ENCODE measurements around the gene LRRC27.

LRRC27 gene

GRCh38 chr10:132405463-132405991, 73.5 kb downstream of the LRRC27 start:
- DNase-seq, result no peak

GRCh38 chr10:132406181-132406580, 74.2 kb downstream of the LRRC27 start:
- DNase-seq, result no peak

GRCh38 chr10:132406750-132407149, 74.8 kb downstream of the LRRC27 start:
- no peak for DNase-seq

- no peak for DNase-seq
These were observed 75.3 kb downstream of the LRRC27 start for GRCh38 chr10:132407243-132407746.

GRCh38 chr10:132407846-132408278, 75.9 kb downstream of the LRRC27 start:
- DNase-seq, result no peak

- DNase-seq, result no peak
These were observed 76.4 kb downstream of the LRRC27 start for GRCh38 chr10:132408367-132408781.

- no peak for DNase-seq
These were observed 77.1 kb downstream of the LRRC27 start for GRCh38 chr10:132408823-132409666.

GRCh38 chr10:132409667-132410028, 77.7 kb downstream of the LRRC27 start:
- no peak for DNase-seq

- DNase-seq, result no peak
These were observed 78.2 kb downstream of the LRRC27 start for GRCh38 chr10:132410056-132410778.

- DNase-seq, result no peak
These were observed 79.0 kb downstream of the LRRC27 start for GRCh38 chr10:132410779-132411532.

GRCh38 chr10:132411561-132412253, 79.7 kb downstream of the LRRC27 start:
- DNase-seq, result no peak

GRCh38 chr10:132412316-132413192, 80.6 kb downstream of the LRRC27 start:
- DNase-seq, result no peak

GRCh38 chr10:132413226-132414205, 81.5 kb downstream of the LRRC27 start:
- no peak for DNase-seq

GRCh38 chr10:132414402-132415016, 82.5 kb downstream of the LRRC27 start:
- peak; percentile 31 for DNase-seq

- DNase-seq, result no peak
These were observed 83.3 kb downstream of the LRRC27 start for GRCh38 chr10:132415255-132415654.

GRCh38 chr10:132415956-132416355, 84.0 kb downstream of the LRRC27 start:
- DNase-seq, result no peak

GRCh38 chr10:132416566-132417256, 84.7 kb downstream of the LRRC27 start:
- DNase-seq, result no peak

- no peak for DNase-seq
These were observed 85.4 kb downstream of the LRRC27 start for GRCh38 chr10:132417257-132417910.

All from 8988T (cell line).